ENCODE measurements around the gene ALPK3. TPM values are rescaled to one million over a fixed set of nuclear protein-coding genes. Genes with fewer than 3 reads are reported as not detected.

Gene ALPK3
- total and polyA plus RNA-seq, 9 of the 15 experiments (the other 6 are each of a cell fraction or from before 2014, with no cell fraction given) = 0.04 to 1.0 (median 0.07) TPM; not detected in 2

DNA sequence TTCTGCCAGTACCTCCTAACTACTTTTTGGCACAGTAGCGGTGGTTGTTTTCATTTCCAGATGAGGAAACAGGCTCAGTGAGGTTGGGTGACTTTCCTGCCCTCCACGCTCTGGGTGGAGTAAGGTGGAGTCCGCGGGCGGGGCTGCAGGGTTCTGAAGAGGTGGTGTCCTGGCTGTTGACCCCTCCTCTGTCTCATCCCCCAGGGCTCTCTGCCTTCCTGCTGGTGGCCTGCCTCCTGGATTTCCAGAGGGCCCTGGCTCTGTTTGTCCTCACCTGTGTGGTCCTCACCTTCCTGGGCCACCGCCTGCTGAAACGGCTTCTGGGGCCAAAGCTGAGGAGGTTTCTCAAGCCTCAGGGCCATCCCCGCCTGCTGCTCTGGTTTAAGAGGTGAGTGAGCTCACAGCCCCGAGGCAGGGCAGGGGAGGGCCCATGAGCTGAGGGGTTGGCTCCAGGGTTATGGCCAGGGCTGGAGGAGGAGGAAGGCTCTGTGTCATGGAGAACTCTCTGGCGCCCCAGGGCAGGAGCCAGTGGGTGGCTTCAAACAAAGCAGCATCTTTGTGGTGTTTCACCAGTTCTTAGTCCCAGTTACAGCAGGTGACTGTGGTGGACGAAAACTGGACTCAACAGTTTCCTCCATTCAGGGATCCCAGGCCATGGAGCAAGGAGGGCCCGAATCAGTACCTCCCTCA is 77.7 kb downstream of the ALPK3 start:
- H3K4me3 ChIP-seq = no peak overlapping the region
- H3K4me2 ChIP-seq (ENCODE audit: insufficient read depth, low read length) = no peak overlapping the region
- CTCF ChIA-PET (ENCODE audit: low intra/inter-chr PET ratio) = interaction anchor here (0.6 kb wide), 1 partner anchor 106 kb away, joined by 3 read pairs; no protein-coding TSS in a partner anchor
- no peak for FAIRE-seq
- DNase-seq (ENCODE audit: extremely low read depth in 1 of 4, low spot score in 3 of 4) = no peak
- POLR2A ChIA-PET = interaction anchor here (0.6 to 1.0 kb wide), 2 partner anchors 202 to 782 kb away, joined by 3 read pairs; no protein-coding TSS in a partner anchor
- no peaks in the 10 kb centered on the region for H3K9me1 ChIP-seq (ENCODE audit: control insufficient read depth, insufficient read depth, low read length)
- H3K27me3 ChIP-seq (ENCODE audit: control insufficient read depth in 2 of 2, insufficient read depth in 2 of 2, low read length in 2 of 2) = peaks cover 19 to 43% of the 10 kb centered on the region in 2 experiments; a peak in 3 of 5 replicates
- intact Hi-C loops (cut with micrococcal nuclease) (no loop called here), in situ Hi-C loops (cut with MboI) (loop anchor here (25.0 kb wide), 1 partner anchor 308 kb away; no protein-coding TSS in a partner anchor)
- no peaks in the 10 kb centered on the region for H3K9me3 ChIP-seq (replicated peaks; ENCODE audit: control insufficient read depth, insufficient read depth, low read depth, low read length)
- no peak overlapping the region for H2AFZ ChIP-seq (ENCODE audit: low read depth, low read length)
- H3K4me1 ChIP-seq (replicated peaks in 1 of 2; ENCODE audit: control insufficient read depth in 2 of 2, insufficient read depth in 2 of 2, low read length in 2 of 2) = no peaks in the 10 kb centered on the region; a peak in 1 of 5 replicates
- no TSS peak for BruUV-seq (replicated peaks)
- no peaks in the 10 kb centered on the region for H3K36me3 ChIP-seq (ENCODE audit: control insufficient read depth, insufficient read depth, low read length)
- H3K27ac ChIP-seq (ENCODE audit: extremely low read depth, low read depth, low read length) = no peak overlapping the region
- 11% methylated on average over 12 of the region's 12 CpGs for WGBS (ENCODE audit: insufficient coverage, low coverage, missing lambda C conversion rate)
- no peak for TF ChIP-seq PCBP1 (IDR thresholded peaks at IDR 0.05; ENCODE audit: low read depth, low read length, poor library complexity, severe bottlenecking)
- no peak for TF ChIP-seq CSDE1 (IDR thresholded peaks at IDR 0.05)
- no peak for TF ChIP-seq HOXB6 (CRISPR knock-in tag; IDR thresholded peaks at IDR 0.05; ENCODE audit: borderline replicate concordance)
- TF ChIP-seq ZNF165 (CRISPR knock-in tag; IDR thresholded peaks at IDR 0.05; ENCODE audit: borderline replicate concordance) = no peak
- TF ChIP-seq NR4A1 (CRISPR knock-in tag; IDR thresholded peaks at IDR 0.05) = no peak
- no peak for TF ChIP-seq NR4A1 (tag; IDR thresholded peaks at IDR 0.05)
- TF ChIP-seq USF1 (CRISPR knock-in tag; IDR thresholded peaks at IDR 0.05) = no peak
- no peak for TF ChIP-seq ETV5 (CRISPR knock-in tag; IDR thresholded peaks at IDR 0.05; ENCODE audit: low read depth)
- no peak for TF ChIP-seq SETDB1 (IDR thresholded peaks at IDR 0.05; ENCODE audit: low read length)
- TF ChIP-seq ARID1B (IDR thresholded peaks at IDR 0.05) = no peak
- TF ChIP-seq SUPT5H (IDR thresholded peaks at IDR 0.05) = no peak
- no peak for TF ChIP-seq ZNF347 (CRISPR knock-in tag; IDR thresholded peaks at IDR 0.05; ENCODE audit: low read depth)
- no peak for TF ChIP-seq ADNP (tag; IDR thresholded peaks at IDR 0.05)
- TF ChIP-seq ZNF124 (CRISPR knock-in tag; IDR thresholded peaks at IDR 0.05) = no peak
- no peak for TF ChIP-seq BRF1 (IDR thresholded peaks at IDR 0.05; ENCODE audit: borderline replicate concordance, extremely low read depth, insufficient read length)
- ATAC-seq = peak; percentile 61
- H3K9ac ChIP-seq (ENCODE audit: insufficient read depth in 1 of 2, low read depth in 2 of 2, low read length in 2 of 2) = peak overlapping the region in 1 of 2 experiments; percentile 28; a peak in 2 of 4 replicates
- no peaks in the 10 kb centered on the region for H3K79me2 ChIP-seq (ENCODE audit: control insufficient read depth, insufficient read depth, low read length)
- H4K20me1 ChIP-seq (replicated peaks; ENCODE audit: control insufficient read depth, insufficient read depth, low read length) = no peaks in the 10 kb centered on the region

Measured in K562 (cell line).